ENCODE data around the gene ZNF865. TPM values are rescaled to one million over a fixed set of nuclear protein-coding genes. Genes with fewer than 3 reads are reported as not detected.

ZNF865 gene
- total and polyA plus RNA-seq, 2 of the 4 experiments (the other 2 are of a cell fraction), result under 0.01 to 4.6 TPM

DNA sequence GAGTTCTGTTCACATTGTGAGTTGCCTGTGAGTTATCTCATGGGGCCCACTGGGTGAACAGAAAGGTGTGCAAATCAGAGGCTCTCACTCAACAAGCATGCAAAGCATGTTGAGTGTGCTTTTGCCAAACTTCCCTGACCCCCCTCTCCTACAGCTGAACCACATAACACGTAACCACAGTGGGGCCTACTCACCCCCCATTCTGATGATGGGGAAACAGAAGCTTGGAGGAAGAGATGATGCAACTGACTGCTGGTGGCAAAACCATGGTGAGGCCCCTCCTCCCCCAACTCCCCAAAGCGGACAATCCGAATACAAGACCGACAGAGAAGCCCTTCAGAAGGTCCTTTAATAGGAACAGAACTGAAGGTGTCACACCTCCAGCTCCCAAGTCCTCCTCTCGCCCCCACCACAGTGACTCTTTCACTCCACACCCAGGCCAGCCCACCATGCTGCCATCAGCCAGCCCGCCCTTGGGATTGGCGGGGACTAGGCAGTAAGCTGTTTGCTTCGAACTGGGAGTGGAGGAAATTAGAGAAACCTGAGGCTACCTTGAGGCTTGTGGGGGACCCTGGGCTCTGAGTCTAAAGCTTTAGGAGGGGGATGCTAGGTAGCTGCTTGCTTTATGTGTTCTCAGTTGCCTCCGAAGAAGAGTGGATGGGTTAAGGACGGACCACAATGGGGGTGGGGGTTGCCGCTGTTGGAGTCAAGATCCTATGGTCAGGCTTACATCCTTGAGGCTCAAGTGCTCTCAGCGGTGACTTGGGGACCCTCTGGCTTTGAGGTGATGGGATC lies 15.2 kb downstream of the ZNF865 start:
- POLR2A ChIA-PET (ENCODE audit: unreplicated experiment), result no interaction called here
- H2BK120ac ChIP-seq (ENCODE audit: low read depth, low read length), result no peak overlapping the region

More for the DNA sequence above, 15.2 kb downstream of the ZNF865 start:
- Histone ChIP-seq H4K20me1 (ENCODE audit: insufficient read depth, low read length) (peaks cover 17% of the 10 kb centered on the region; the same call in 1 of the 2 replicates), H3K9me3 (ENCODE audit: control insufficient read depth, insufficient read depth, low read length) (no peaks in the 10 kb centered on the region), H2BK20ac (ENCODE audit: low read depth, low read length) (no peak overlapping the region), H3K18ac (ENCODE audit: low read depth, low read length) (no peak overlapping the region), H2AK5ac (ENCODE audit: low read depth, low read length) (no peak overlapping the region; the same call in 1 of the 2 replicates), H3K4me1 (ENCODE audit: control insufficient read depth, insufficient read depth, low read length) (peaks cover 13% of the 10 kb centered on the region), H3K9me1 (ENCODE audit: insufficient read depth, low read length) (peaks cover 15% of the 10 kb centered on the region; the same call in 1 of the 2 replicates), H3K27ac (ENCODE audit: insufficient read depth, low read length) (no peak overlapping the region), H3K56ac (ENCODE audit: extremely low read depth, insufficient read depth, low read length) (no peak overlapping the region), H3K4me3 (ENCODE audit: insufficient read depth, low read depth, low read length) (no peak overlapping the region), H3K4ac (ENCODE audit: low read depth, low read length) (no peak overlapping the region; the same call in 1 of the 2 replicates), H3K23ac (ENCODE audit: low read depth, low read length) (no peak overlapping the region), H3K36me3 (ENCODE audit: control insufficient read depth, insufficient read depth, low read length) (peaks cover 30% of the 10 kb centered on the region), H4K8ac (ENCODE audit: low read depth in 2 of 2, low read length in 2 of 2) (no peak overlapping the region), H2BK15ac (ENCODE audit: low read depth, low read length) (no peak overlapping the region), H3K79me1 (ENCODE audit: low read depth in 1 of 2, low read length in 2 of 2) (peaks cover 15 to 48% of the 10 kb centered on the region in 2 experiments), H2AFZ (replicated peaks; ENCODE audit: low read length, poor library complexity) (peak overlapping the region; percentile 27), H4K5ac (ENCODE audit: low read depth, low read length) (no peak overlapping the region), H2BK5ac (ENCODE audit: low read depth, low read length, poor library complexity, severe bottlenecking) (no peak overlapping the region), H4K91ac (ENCODE audit: insufficient read depth, low read depth, low read length) (no peak overlapping the region), H3K27me3 (ENCODE audit: control insufficient read depth, insufficient read depth, low read length) (no peaks in the 10 kb centered on the region), H2AK9ac (replicated peaks; ENCODE audit: low read depth, low read length, poor library complexity) (peak overlapping the region; percentile 84), H3K4me2 (ENCODE audit: low read depth, low read length) (no peak overlapping the region), H3K9ac (ENCODE audit: low read depth, low read length) (no peak overlapping the region), H3K14ac (replicated peaks; ENCODE audit: low read depth, low read length) (no peak overlapping the region)
- WGBS, 2 experiments (ENCODE audit: extremely low coverage in 2 of 2, insufficient read length in 1 of 2), result 97% methylated on average over 6 of the region's 12 CpGs; no CpG with 5 or more reads in 1 of the 2 experiments
- in situ Hi-C loops (cut with MboI; ENCODE audit: low sequenced_read_pairs) (no loop called here), dilution Hi-C loops (cut with HindIII; ENCODE audit: low sequenced_read_pairs, unreplicated experiment) (no loop called here), intact Hi-C loops (cut with micrococcal nuclease) (no loop called here)
- no TSS peak for BruUV-seq (replicated peaks)
- ATAC-seq (ENCODE audit: low read depth) (no peak), DNase-seq (peak; percentile 21)
- CTCF ChIA-PET, result interaction anchor here (0.9 to 2.4 kb wide), 2 partner anchors 14 to 117 kb away, joined by 3 to 11 read pairs; partner anchors contain the start of gene ZNF865
- TF ChIP-seq FOS (IDR thresholded peaks at IDR 0.05; ENCODE audit: low read depth, low read length), result no peak
- peak; percentile 49; the same call in 1 of the 2 replicates for TF ChIP-seq CEBPB (IDR thresholded peaks at IDR 0.05; ENCODE audit: low read depth, low read length)

Measured in IMR-90 (cell line).